Astrocyte of the spinal cord (primary cell): ENCODE data around the gene C21orf58.

ENCODE experiments used
- DNase-seq: peaks from one replicate; pipeline ENCODE4 v3.0.0; 2011; ENCODE audit warnings: low read depth, low spot score
- H3K4me3 ChIP-seq: 2 replicates; pipeline ENCODE4 v1.5.1; 2011; ENCODE audit warnings: low read depth, mild to moderate bottlenecking, low read length, moderate library complexity
- in situ Hi-C: cut with HindIII; loops from 2 replicates; pipeline ENCODE4 v1.10.0; 2017; ENCODE audit warnings: low sequenced_read_pairs
- TF ChIP-seq, protein P1 (sequence below): IDR thresholded peaks from 2 replicates; pipeline ENCODE4 v1.5.1; 2012; ENCODE audit warnings: low read depth, mild to moderate bottlenecking, low read length, inconsistent platforms

Gene C21orf58

DNA sequence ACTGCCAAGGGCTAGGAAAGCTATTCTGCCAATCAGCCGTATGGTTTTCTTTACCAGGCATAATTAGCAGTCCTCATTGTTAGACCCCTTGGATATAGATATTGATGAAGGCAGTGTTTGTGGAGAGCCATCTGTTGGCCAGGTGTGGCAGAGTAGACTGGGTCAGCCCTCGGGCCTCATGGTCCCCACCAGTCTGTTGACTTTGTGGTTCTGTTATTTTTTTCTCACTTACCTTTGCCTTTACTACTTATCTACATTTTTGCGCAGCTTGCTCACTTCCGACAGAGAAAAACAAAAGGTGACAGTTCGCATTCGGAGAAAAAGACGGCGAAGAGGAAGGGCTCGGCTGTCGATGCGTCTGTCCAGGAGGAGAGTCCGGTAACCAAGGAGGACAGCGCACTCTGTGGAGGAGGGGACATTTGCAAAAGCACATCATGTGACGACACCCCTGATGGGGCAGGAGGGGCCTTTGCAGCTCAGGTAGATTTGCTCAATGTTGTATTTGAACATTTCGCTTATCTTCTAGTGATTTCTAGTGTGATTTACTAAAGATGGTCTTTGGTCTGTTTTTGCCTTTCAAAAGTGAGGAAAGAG is 2.5 kb upstream of the C21orf58 start:
- in situ Hi-C loops = no loop called here
- DNase-seq = no peak
- H3K4me3 ChIP-seq = no peak overlapping the region
- TF ChIP-seq, protein P1, sequence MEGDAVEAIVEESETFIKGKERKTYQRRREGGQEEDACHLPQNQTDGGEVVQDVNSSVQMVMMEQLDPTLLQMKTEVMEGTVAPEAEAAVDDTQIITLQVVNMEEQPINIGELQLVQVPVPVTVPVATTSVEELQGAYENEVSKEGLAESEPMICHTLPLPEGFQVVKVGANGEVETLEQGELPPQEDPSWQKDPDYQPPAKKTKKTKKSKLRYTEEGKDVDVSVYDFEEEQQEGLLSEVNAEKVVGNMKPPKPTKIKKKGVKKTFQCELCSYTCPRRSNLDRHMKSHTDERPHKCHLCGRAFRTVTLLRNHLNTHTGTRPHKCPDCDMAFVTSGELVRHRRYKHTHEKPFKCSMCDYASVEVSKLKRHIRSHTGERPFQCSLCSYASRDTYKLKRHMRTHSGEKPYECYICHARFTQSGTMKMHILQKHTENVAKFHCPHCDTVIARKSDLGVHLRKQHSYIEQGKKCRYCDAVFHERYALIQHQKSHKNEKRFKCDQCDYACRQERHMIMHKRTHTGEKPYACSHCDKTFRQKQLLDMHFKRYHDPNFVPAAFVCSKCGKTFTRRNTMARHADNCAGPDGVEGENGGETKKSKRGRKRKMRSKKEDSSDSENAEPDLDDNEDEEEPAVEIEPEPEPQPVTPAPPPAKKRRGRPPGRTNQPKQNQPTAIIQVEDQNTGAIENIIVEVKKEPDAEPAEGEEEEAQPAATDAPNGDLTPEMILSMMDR = no peak

DNA sequence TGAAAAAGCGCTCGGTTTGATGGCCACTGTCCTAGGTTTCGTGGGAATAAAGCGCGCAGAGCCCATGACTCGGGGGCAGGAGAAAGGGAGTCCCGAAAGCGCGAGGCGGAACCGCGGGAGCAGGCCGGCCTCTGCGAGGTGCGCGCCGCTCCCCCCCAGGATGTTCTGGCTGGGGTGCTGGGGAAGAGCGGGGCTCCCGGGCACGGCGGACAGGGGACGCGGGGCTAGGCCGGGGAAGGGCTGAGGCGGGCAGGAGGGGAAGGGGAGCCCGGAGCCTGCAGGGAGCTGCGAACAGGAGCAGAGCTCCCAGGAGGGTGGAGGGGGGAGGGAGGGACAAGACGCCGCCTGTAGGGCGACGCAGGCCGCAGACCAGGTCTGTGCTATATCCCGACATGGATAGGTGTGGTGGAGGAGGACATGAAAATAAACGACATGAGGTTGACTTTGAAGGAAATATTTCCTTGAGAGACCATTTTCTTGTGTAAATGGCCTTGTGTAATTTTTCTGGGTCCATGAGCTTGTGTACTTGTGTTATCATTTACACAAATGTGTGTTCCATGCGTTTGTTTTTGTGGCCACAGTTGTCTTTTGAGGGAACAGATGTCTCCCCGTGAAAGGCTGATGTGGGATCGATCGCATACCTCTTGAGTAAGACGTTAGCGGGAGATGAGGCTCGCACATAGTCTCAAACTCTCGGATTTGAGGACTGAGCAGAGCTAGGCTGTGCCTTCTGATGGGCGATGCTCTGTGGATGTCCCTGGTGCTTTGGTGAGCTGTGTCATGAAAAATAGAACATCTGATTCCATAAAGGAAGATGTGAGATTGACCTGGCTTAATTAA is 1.6 kb upstream of the C21orf58 start:
- DNase-seq = peak; percentile 51
- peak overlapping the region; percentile 62 for H3K4me3 ChIP-seq
- TF ChIP-seq, protein P1 = peak; percentile 41
- in situ Hi-C loops = no loop called here

DNA sequence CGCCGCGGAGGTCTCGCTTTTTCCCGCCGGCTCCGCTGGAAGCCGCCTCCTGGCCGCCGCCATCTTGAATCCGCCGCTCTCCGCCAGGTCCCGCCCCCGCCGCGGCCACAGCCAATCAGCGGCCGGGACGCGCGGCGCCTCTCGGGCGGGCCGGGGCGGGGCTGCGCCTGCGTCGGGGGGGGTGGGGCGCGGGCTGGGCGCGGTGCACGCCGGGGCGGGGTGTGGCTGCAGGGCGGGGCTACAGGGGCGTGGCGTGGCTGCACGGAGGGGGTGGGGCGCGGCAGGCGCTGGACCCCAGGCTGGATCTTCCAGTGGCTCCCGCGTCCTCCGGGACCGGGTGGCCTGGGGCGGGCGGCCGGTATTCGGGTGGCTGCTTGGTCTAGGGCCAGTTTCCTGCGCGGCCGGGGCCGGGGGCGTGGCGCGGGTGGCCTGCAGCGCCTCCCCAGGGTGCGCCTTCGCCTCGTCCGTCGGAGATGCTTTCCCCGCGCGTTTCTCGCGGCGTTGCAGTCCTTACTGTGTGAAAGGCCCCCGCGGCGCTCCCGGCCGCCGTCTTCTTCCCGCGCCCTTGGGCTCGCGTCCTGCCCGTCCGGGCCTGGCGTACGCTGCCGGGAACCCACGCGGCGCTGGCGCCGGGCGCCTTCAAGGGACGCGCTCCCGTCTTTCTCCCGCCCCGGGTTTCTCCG is 861 bp upstream of the C21orf58 start:
- H3K4me3 ChIP-seq = peak overlapping the region; percentile 96
- peak; percentile 78 for DNase-seq
- TF ChIP-seq, protein P1 = peak; percentile 14
- in situ Hi-C loops = no loop called here

DNA sequence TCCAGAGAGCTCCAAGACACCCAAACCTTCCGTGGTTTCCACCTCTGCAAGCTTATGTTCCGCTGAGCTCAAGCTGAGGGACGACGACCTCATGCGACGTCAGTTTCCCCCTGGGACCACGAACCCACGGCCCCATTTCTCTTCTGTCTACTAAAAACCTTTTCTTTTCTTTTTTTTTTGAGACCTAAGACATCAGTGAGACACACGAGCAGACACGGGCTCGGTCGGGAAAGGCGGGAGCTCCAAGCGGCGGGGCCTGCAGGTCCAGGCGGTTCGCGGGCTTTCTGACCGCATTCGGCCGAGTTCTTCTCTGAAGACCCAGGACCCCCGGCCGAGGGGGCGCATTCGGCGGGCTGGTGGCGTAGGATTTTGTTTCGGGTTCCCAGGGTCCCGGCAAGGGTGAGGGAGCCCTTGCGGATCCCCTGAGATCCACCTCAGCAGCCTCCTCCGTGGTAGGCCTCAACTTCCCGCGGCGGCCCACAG is 402 bp downstream of the C21orf58 start:
- H3K4me3 ChIP-seq = peak overlapping the region; percentile 76
- in situ Hi-C loops = no loop called here
- no peak for DNase-seq
- TF ChIP-seq, protein P1 = no peak

DNA sequence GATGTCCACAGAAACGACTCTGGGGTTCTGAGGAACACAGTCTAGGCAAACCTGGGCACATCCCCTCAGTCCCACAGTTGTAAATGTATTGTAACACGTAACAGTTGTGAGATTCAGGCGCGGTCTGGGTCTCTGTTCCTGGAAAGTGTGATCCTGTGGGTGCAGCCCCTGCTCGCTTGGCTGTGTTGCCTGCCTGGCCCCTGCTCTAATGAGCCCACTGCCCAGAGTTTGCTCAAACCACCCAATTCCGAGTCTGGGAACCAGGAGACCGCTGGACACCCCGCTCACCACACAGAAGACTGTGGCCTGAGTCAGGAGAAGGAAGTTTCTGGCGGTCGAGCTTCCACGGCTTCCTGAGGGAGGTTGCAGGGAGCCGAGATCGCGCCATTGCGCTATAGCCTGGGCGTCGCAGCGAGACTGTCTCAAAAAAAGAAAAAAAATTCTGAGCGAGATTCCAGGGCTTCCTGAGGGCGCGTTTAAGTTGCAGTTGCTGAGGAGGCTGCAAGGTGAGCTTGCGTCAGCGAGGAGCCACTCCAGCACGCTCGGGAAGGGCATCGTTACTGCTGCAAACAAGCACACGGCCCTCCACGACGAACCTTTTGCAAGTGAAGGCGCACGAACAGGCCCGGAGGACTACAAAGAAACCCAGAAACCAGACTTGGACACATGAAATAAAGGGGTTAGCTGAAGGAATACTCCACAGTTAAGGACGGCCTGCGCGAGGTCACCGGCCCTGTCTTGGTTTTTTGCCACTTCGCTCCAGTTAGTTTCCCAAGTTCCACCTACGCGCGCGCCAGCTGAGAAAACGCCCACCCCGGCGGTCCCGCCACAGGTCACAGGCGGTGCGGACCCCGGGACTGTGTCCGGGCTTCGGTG is 1.1 kb downstream of the C21orf58 start:
- peak; percentile 46 for DNase-seq
- TF ChIP-seq, protein P1 = no peak
- peak overlapping the region; percentile 76 for H3K4me3 ChIP-seq
- in situ Hi-C loops = no loop called here
